Measurements from ENCODE around the gene ZNF511. TPM values are rescaled to one million over a fixed set of nuclear protein-coding genes. Genes with fewer than 3 reads are reported as not detected.

Gene ZNF511
- total RNA-seq, 2 experiments from 2014 or later = 58.1 to 73.2 TPM

GRCh38 chr10:133295426-133296320, 13.0 kb upstream of the ZNF511 start:
- POLR2A ChIA-PET = no interaction called here
- Mint-ChIP-seq H3K4me3 (no peak overlapping the region), H3K36me3 (ENCODE audit: low read depth) (peaks cover 56% of the 10 kb centered on the region), H3K27me3 (no peaks in the 10 kb centered on the region), H3K27ac (no peak overlapping the region), H3K9me3 (ENCODE audit: low read depth) (no peaks in the 10 kb centered on the region), H3K4me1 (peaks cover 9% of the 10 kb centered on the region)
- DNase-seq (no peak), ATAC-seq (no peak)
- intact Hi-C loops (cut with DNase I, micrococcal nuclease) = no loop called here
- CTCF ChIA-PET = interaction anchor here (0.5 to 0.8 kb wide), 2 partner anchors 190 to 212 kb away, joined by 3 to 4 read pairs; no protein-coding TSS in a partner anchor

DNA sequence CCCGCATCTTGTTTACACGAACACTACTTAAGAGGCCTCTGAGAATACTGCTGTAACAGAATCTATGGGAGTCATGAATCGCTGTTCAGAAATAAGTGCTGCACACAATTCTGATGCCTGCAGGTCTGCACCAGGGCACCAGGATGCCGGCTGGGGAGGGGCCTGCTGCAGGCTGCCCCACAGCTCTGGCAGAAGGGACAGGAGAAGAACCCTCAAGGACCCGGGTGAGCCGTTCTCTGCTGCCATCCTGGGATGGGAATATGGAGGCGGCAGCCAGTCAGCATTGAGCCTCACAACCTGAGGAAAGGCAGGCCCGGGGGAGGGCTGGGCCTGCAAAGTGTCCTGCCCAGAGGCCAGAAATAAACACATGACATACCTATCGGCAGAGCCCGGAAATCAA, 11.2 kb upstream of the ZNF511 start:
- ChIA-PET POLR2A (no interaction called here), CTCF (no interaction called here)
- Mint-ChIP-seq H3K4me1 (peaks cover 10% of the 10 kb centered on the region), H3K36me3 (ENCODE audit: low read depth) (peaks cover 56% of the 10 kb centered on the region), H3K27me3 (no peaks in the 10 kb centered on the region), H3K27ac (no peak overlapping the region), H3K4me3 (no peak overlapping the region), H3K9me3 (ENCODE audit: low read depth) (no peaks in the 10 kb centered on the region)
- intact Hi-C loops (cut with DNase I, micrococcal nuclease) = no loop called here
- DNase-seq = no peak
- no peak for ATAC-seq

DNA sequence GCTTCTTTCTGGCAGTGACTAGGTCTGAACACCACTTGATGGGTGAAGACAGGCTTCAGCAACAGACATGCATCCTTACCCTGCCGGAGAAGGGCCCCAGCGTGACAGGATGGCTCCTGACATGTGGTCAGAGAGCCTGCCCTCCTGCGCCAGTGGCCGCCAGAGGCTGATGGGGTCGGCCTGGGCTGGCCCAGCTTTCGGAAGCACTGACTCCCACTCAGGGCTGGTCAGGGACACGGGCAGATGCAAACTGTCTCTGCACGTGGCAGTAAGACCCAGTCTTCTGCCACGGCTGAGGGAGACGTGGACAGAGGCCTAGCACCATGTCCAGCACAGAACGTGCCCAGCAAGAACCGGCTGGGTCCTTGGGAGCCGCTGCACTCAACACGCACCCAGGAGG, 10.2 kb upstream of the ZNF511 start:
- H3K27ac Mint-ChIP-seq = no peak overlapping the region
- no peaks in the 10 kb centered on the region for H3K27me3 Mint-ChIP-seq
- no peak overlapping the region for H3K4me3 Mint-ChIP-seq
- H3K4me1 Mint-ChIP-seq = peaks cover 9% of the 10 kb centered on the region
- ChIA-PET CTCF (no interaction called here), POLR2A (no interaction called here)
- no peak for DNase-seq
- intact Hi-C loops (cut with DNase I, micrococcal nuclease) = no loop called here
- no peaks in the 10 kb centered on the region for H3K9me3 Mint-ChIP-seq (ENCODE audit: low read depth)
- ATAC-seq = no peak
- peaks cover 57% of the 10 kb centered on the region for H3K36me3 Mint-ChIP-seq (ENCODE audit: low read depth)

- Mint-ChIP-seq H3K27me3 (no peaks in the 10 kb centered on the region), H3K9me3 (ENCODE audit: low read depth) (no peaks in the 10 kb centered on the region), H3K27ac (no peak overlapping the region), H3K36me3 (ENCODE audit: low read depth) (peaks cover 51% of the 10 kb centered on the region), H3K4me3 (no peak overlapping the region), H3K4me1 (peaks cover 7% of the 10 kb centered on the region)
- ChIA-PET CTCF (interaction anchor here (1.3 kb wide), 1 partner anchor 9 kb away, joined by 4 read pairs; no protein-coding TSS in a partner anchor), POLR2A (no interaction called here)
- DNase-seq (no peak), ATAC-seq (no peak)
- intact Hi-C loops (cut with DNase I, micrococcal nuclease) = no loop called here
Measured at GRCh38 chr10:133299224-133299623, 9.5 kb upstream of the ZNF511 start.

GRCh38 chr10:133299738-133300137, 9.0 kb upstream of the ZNF511 start:
- POLR2A ChIA-PET = no interaction called here
- Mint-ChIP-seq H3K4me3 (no peak overlapping the region), H3K36me3 (ENCODE audit: low read depth) (peaks cover 46% of the 10 kb centered on the region), H3K27ac (no peak overlapping the region), H3K27me3 (no peaks in the 10 kb centered on the region), H3K4me1 (peaks cover 10% of the 10 kb centered on the region), H3K9me3 (ENCODE audit: low read depth) (no peaks in the 10 kb centered on the region)
- no peak for DNase-seq
- intact Hi-C loops (cut with DNase I, micrococcal nuclease) = no loop called here
- ATAC-seq = no peak
- CTCF ChIA-PET = interaction anchor here (1.3 kb wide), 1 partner anchor 8 kb away, joined by 4 read pairs; no protein-coding TSS in a partner anchor

DNA sequence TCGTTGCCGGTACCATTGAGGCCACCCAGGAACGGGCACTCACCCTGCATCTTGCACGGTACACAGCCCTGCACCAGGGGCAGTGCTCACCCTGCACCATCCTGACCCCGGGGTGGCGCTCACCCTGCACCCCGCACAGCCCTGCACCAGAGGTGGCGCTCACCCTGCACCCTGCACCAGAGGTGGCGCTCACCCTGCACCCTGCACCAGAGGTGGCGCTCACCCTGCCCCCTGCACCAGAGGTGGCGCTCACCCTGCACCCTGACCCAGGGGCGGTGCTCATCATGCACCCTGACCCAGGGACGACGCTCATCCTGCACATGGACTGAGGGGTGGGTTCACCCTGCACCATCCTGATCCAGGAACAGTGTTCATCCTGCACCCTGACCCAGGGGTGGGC, 6.5 kb upstream of the ZNF511 start:
- H3K9me3 Mint-ChIP-seq (ENCODE audit: low read depth) = no peaks in the 10 kb centered on the region
- intact Hi-C loops (cut with DNase I, micrococcal nuclease) = no loop called here
- ChIA-PET POLR2A (no interaction called here), CTCF (no interaction called here)
- no peak for DNase-seq
- peaks cover 25% of the 10 kb centered on the region for H3K4me1 Mint-ChIP-seq
- H3K27ac Mint-ChIP-seq = no peak overlapping the region
- ATAC-seq = no peak
- peaks cover 35% of the 10 kb centered on the region for H3K36me3 Mint-ChIP-seq (ENCODE audit: low read depth)
- H3K27me3 Mint-ChIP-seq = no peaks in the 10 kb centered on the region
- H3K4me3 Mint-ChIP-seq = no peak overlapping the region

DNA sequence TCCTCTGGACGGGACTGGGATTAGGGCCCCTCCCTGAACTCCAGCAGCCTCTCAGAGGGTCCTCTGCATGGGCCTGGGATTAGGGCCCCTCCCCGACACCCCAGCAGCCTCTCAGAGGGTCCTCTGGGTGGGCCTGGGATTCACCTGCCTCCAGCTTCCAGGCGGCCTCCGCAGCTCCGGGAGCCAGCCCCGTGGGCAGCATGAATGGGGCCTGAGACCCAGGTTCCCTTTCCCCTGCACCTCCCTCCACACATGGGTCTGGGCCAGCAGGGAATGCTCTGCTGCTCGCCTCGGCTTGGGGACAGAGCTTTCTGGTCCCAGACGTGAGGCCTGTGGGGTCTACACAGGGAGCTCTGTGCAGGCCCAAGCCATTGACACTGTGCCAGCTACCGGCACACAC, 5.5 kb upstream of the ZNF511 start:
- Mint-ChIP-seq H3K4me3 (no peak overlapping the region), H3K27ac (no peak overlapping the region)
- no peak for ATAC-seq

GRCh38 chr10:133306097-133306476, 2.6 kb upstream of the ZNF511 start:
- Mint-ChIP-seq H3K4me1 (peaks cover 33% of the 10 kb centered on the region), H3K27ac (no peak overlapping the region), H3K36me3 (ENCODE audit: low read depth) (peaks cover 20% of the 10 kb centered on the region), H3K9me3 (ENCODE audit: low read depth) (no peaks in the 10 kb centered on the region), H3K4me3 (no peak overlapping the region), H3K27me3 (no peaks in the 10 kb centered on the region)
- DNase-seq = no peak
- intact Hi-C loops (cut with DNase I, micrococcal nuclease) = loop anchor here (5.0 kb wide), 4 partner anchors 44 to 974 kb away; partner anchors contain the start of genes FUOM (in 1 of the 2) and LRRC27 (in 1 of the 2)
- ATAC-seq = no peak
- POLR2A ChIA-PET = no interaction called here
- CTCF ChIA-PET = interaction anchor here (1.2 to 1.7 kb wide), 2 partner anchors 9 to 31 kb away, joined by 4 to 6 read pairs; no protein-coding TSS in a partner anchor

More for the DNA sequence above, 5.5 kb upstream of the ZNF511 start:
- no peaks in the 10 kb centered on the region for H3K27me3 Mint-ChIP-seq
- peaks cover 33% of the 10 kb centered on the region for H3K4me1 Mint-ChIP-seq
- no peaks in the 10 kb centered on the region for H3K9me3 Mint-ChIP-seq (ENCODE audit: low read depth)
- intact Hi-C loops (cut with DNase I, micrococcal nuclease) = no loop called here
- ChIA-PET CTCF (interaction anchor here (0.8 to 1.6 kb wide), 3 partner anchors 26 to 55 kb away, joined by 3 to 4 read pairs (median 4); partner anchors contain the start of gene ADAM8), POLR2A (no interaction called here)
- H3K36me3 Mint-ChIP-seq (ENCODE audit: low read depth) = peaks cover 31% of the 10 kb centered on the region
- DNase-seq = no peak

GRCh38 chr10:133306941-133307379, 1.8 kb upstream of the ZNF511 start:
- Mint-ChIP-seq H3K27ac (peak overlapping the region; percentile 99), H3K4me1 (peaks cover 33% of the 10 kb centered on the region), H3K9me3 (ENCODE audit: low read depth) (no peaks in the 10 kb centered on the region), H3K36me3 (ENCODE audit: low read depth) (peaks cover 20% of the 10 kb centered on the region), H3K4me3 (peak overlapping the region; percentile 100), H3K27me3 (no peaks in the 10 kb centered on the region)
- ATAC-seq (no peak), DNase-seq (no peak)
- POLR2A ChIA-PET = interaction anchor here (1.0 kb wide), 1 partner anchor 46 kb away, joined by 3 read pairs; no protein-coding TSS in a partner anchor
- CTCF ChIA-PET = interaction anchor here (0.7 to 1.9 kb wide), 10 partner anchors 9 to 463 kb away, joined by 3 to 9 read pairs (median 5); no protein-coding TSS in a partner anchor
- intact Hi-C loops (cut with DNase I, micrococcal nuclease) = loop anchor here (1.0 to 5.0 kb wide), 5 partner anchors 11 to 975 kb away; partner anchors contain the start of genes FUOM (in 1 of the 2) and LRRC27 (in 1 of the 2)

DNA sequence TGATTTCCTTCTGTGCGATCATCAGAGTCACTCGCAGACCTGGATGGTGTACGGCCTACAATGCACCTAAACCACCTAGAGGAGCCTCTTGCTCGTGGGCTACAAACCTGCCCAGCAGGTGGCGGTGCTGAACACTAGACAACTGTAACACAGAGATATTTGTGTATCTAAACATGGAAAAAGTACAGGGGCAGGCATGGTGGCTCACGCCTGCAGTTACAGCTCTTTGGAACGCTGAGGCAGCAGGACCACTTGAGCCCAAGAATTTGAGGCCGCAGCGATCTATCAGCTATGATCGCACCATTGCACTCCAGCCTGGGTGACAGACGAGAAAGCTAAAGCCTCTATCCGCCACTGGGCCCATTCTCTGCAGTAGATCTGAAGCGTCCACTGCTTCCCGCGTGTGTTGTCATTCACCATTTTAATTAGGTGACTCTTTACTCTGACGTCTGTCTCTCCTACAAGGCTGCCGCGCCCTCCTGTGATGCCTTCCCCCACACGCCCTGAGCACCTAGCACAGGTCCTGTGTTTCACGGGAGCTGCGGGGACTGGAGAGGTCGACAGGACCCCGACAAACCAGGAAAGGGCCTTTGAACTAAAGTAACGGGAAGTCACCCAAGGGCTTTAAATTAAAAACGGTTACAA, 816 bp upstream of the ZNF511 start:
- Mint-ChIP-seq H3K27ac (peak overlapping the region; percentile 99), H3K36me3 (ENCODE audit: low read depth) (peaks cover 15% of the 10 kb centered on the region), H3K4me3 (peak overlapping the region; percentile 100), H3K9me3 (ENCODE audit: low read depth) (no peaks in the 10 kb centered on the region), H3K4me1 (peaks cover 28% of the 10 kb centered on the region), H3K27me3 (no peaks in the 10 kb centered on the region)
- ChIA-PET POLR2A (interaction anchor here (1.0 to 1.1 kb wide), 2 partner anchors 47 to 50 kb away, joined by 3 read pairs; partner anchors contain the start of gene FUOM), CTCF (interaction anchor here (0.7 to 1.9 kb wide), 16 partner anchors 8 to 1063 kb away, joined by 3 to 9 read pairs (median 4); no protein-coding TSS in a partner anchor)
- intact Hi-C loops (cut with DNase I, micrococcal nuclease) = loop anchor here (1.0 to 5.0 kb wide), 13 partner anchors 10 to 1407 kb away; partner anchors contain the start of genes DPYSL4 (in 1 of the 2), FUOM (in 1 of the 2), LRRC27 (in 1 of the 2) and MTG1 (in 1 of the 2)
- DNase-seq (peak; percentile 94), ATAC-seq (peak; percentile 68)

GRCh38 chr10:133309100-133309719, 496 bp downstream of the ZNF511 start:
- Mint-ChIP-seq H3K9me3 (ENCODE audit: low read depth) (no peaks in the 10 kb centered on the region), H3K4me3 (peak overlapping the region; percentile 100), H3K27me3 (no peaks in the 10 kb centered on the region), H3K27ac (peak overlapping the region; percentile 69), H3K36me3 (ENCODE audit: low read depth) (peaks cover 15% of the 10 kb centered on the region), H3K4me1 (peaks cover 30% of the 10 kb centered on the region)
- ChIA-PET POLR2A (no interaction called here), CTCF (no interaction called here)
- intact Hi-C loops (cut with DNase I, micrococcal nuclease) = loop anchor here (1.0 to 5.0 kb wide), 11 partner anchors 15 to 1408 kb away; partner anchors contain the start of genes FUOM (in 2 of the 2), DPYSL4 (in 1 of the 2), ECHS1 (in 1 of the 2) and LRRC27 (in 1 of the 2)
- peak; percentile 84 for ATAC-seq
- DNase-seq = peak; percentile 97

Data from activated CD4-positive, alpha-beta T cell treated with anti-CD3 and anti-CD28 coated beads for 36 hours (primary cell).